GM21423 (cell line): ENCODE measurements around the gene SEMA4F.
A peak's percentile ranks its signal among the peaks of the same experiment; 100 is the strongest.

Experiments
- ATAC-seq: cut with Tn5 transposase; IDR thresholded peaks from one replicate; pipeline ENCODE4 v1.9.1; 2021; ENCODE audit warnings: mild to moderate bottlenecking, moderate library complexity; ENCODE audit not compliant: unreplicated experiment

SEMA4F gene

GRCh38 chr2:74703373-74703772 is 49.3 kb downstream of the SEMA4F start:
- no peak for ATAC-seq

- no peak for ATAC-seq
Observed at GRCh38 chr2:74704216-74704615, 50.2 kb downstream of the SEMA4F start.

- ATAC-seq, result no peak
Observed at GRCh38 chr2:74706741-74707140, 52.7 kb downstream of the SEMA4F start.

GRCh38 chr2:74707837-74708236 is 53.8 kb downstream of the SEMA4F start:
- no peak for ATAC-seq

- no peak for ATAC-seq
Observed at GRCh38 chr2:74708296-74708695, 54.2 kb downstream of the SEMA4F start.

GRCh38 chr2:74708883-74709282 is 54.8 kb downstream of the SEMA4F start:
- no peak for ATAC-seq

- no peak for ATAC-seq
Observed at GRCh38 chr2:74712223-74713053, 58.4 kb downstream of the SEMA4F start.

- ATAC-seq, result no peak
Observed at GRCh38 chr2:74714691-74715080, 60.6 kb downstream of the SEMA4F start.

GRCh38 chr2:74715081-74715791 is 61.2 kb downstream of the SEMA4F start:
- peak; percentile 92 for ATAC-seq

GRCh38 chr2:74715880-74716279 is 61.8 kb downstream of the SEMA4F start:
- no peak for ATAC-seq

GRCh38 chr2:74719066-74719465 is 65.0 kb downstream of the SEMA4F start:
- ATAC-seq, result no peak

GRCh38 chr2:74721316-74721715 is 67.3 kb downstream of the SEMA4F start:
- no peak for ATAC-seq

- no peak for ATAC-seq
Observed at GRCh38 chr2:74724496-74724895, 70.4 kb downstream of the SEMA4F start.

GRCh38 chr2:74725287-74725686 is 71.2 kb downstream of the SEMA4F start:
- ATAC-seq, result no peak

- no peak for ATAC-seq
Observed at GRCh38 chr2:74728842-74729241, 74.8 kb downstream of the SEMA4F start.

GRCh38 chr2:74730530-74730929 is 76.5 kb downstream of the SEMA4F start:
- ATAC-seq, result no peak
